Measurements from ENCODE around the gene CCL7.

CCL7 gene

GRCh38 chr17:34257986-34258326 lies 12.1 kb upstream of the CCL7 start:
- Histone ChIP-seq H3K27ac (replicated peaks) (no peak overlapping the region), H3K4me3 (replicated peaks; ENCODE audit: insufficient read depth, low read length) (no peak overlapping the region), H3K27me3 (ENCODE audit: insufficient read depth, poor library complexity, severe bottlenecking) (no peaks in the 10 kb centered on the region)
- TF ChIP-seq POLR2AphosphoS5 (IDR thresholded peaks at IDR 0.05; ENCODE audit: low read depth) = no peak
- no peak for TF ChIP-seq SPI1 (IDR thresholded peaks at IDR 0.05; ENCODE audit: borderline replicate concordance, low read depth)
- no peak for TF ChIP-seq CTCF (IDR thresholded peaks at IDR 0.05; ENCODE audit: insufficient read depth, low read length)
- TF ChIP-seq REST (IDR thresholded peaks at IDR 0.05; ENCODE audit: insufficient replicate concordance, low read depth) = no peak
- no peak for TF ChIP-seq GABPA (IDR thresholded peaks at IDR 0.05; ENCODE audit: low read depth)
- no peak for DNase-seq (ENCODE audit: low read depth in 1 of 2, low spot score in 1 of 2)

DNA sequence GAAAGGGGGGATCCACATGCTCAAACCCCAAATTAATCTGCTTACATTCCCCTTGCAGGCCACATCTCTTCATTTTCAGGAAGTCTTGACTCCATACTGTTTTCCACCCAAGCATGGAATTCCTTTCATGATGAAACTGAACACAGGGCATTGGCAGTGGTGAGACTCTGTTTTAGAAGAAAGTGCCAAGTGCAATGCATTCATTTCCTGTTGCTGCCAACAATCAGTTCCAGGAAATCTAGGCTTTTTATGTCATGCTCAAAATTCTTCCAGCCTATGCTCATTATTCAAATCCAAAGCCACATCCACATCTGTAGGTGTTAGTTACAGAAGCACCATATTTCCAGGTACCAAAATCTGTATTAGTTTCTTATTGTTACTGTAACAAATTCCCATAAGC lies 10.9 kb upstream of the CCL7 start:
- no peak for DNase-seq (ENCODE audit: low read depth in 1 of 2, low spot score in 1 of 2)
- Histone ChIP-seq H3K4me3 (replicated peaks; ENCODE audit: insufficient read depth, low read length) (no peak overlapping the region), H3K27me3 (ENCODE audit: insufficient read depth, poor library complexity, severe bottlenecking) (no peaks in the 10 kb centered on the region), H3K27ac (replicated peaks) (no peak overlapping the region)
- TF ChIP-seq SPI1 (IDR thresholded peaks at IDR 0.05; ENCODE audit: borderline replicate concordance, low read depth) = no peak
- no peak for TF ChIP-seq GABPA (IDR thresholded peaks at IDR 0.05; ENCODE audit: low read depth)
- TF ChIP-seq CTCF (IDR thresholded peaks at IDR 0.05; ENCODE audit: insufficient read depth, low read length) = no peak

DNA sequence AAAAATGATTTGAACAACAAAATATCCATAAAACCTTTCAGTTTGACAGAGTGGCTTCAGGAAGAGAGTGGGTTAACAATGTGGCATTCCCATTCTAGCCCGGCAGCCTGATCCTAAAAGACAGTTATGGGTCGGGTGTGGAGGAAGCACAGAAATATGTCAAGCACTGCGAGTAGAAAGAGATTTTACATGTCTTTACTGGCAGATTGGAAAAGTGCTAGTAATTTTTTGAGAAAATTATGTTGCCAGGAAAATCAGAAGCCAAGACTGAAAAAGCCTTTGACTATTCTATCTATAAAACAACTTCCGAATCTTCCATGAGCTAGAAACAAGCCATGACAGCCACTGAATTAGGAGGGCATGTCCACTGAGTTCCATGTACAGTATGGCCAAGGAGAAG lies 9.2 kb upstream of the CCL7 start:
- Histone ChIP-seq H3K27me3 (ENCODE audit: insufficient read depth, poor library complexity, severe bottlenecking) (no peaks in the 10 kb centered on the region), H3K4me3 (replicated peaks; ENCODE audit: insufficient read depth, low read length) (no peak overlapping the region), H3K27ac (replicated peaks) (no peak overlapping the region)
- no peak for TF ChIP-seq GABPA (IDR thresholded peaks at IDR 0.05; ENCODE audit: low read depth)
- TF ChIP-seq REST (IDR thresholded peaks at IDR 0.05; ENCODE audit: insufficient replicate concordance, low read depth) = no peak
- TF ChIP-seq SPI1 (IDR thresholded peaks at IDR 0.05; ENCODE audit: borderline replicate concordance, low read depth) = no peak
- no peak for TF ChIP-seq CTCF (IDR thresholded peaks at IDR 0.05; ENCODE audit: insufficient read depth, low read length)
- TF ChIP-seq POLR2AphosphoS5 (IDR thresholded peaks at IDR 0.05; ENCODE audit: low read depth) = no peak
- no peak for DNase-seq (ENCODE audit: low read depth in 1 of 2, low spot score in 1 of 2)

- H3K27me3 ChIP-seq (ENCODE audit: insufficient read depth, poor library complexity, severe bottlenecking) = no peaks in the 10 kb centered on the region
- H3K27ac ChIP-seq (replicated peaks) = no peak overlapping the region
- no peak for TF ChIP-seq REST (IDR thresholded peaks at IDR 0.05; ENCODE audit: insufficient replicate concordance, low read depth)
- TF ChIP-seq POLR2AphosphoS5 (IDR thresholded peaks at IDR 0.05; ENCODE audit: low read depth) = no peak
- TF ChIP-seq SPI1 (IDR thresholded peaks at IDR 0.05; ENCODE audit: borderline replicate concordance, low read depth) = no peak
- TF ChIP-seq CTCF (IDR thresholded peaks at IDR 0.05; ENCODE audit: insufficient read depth, low read length) = no peak
- TF ChIP-seq GABPA (IDR thresholded peaks at IDR 0.05; ENCODE audit: low read depth) = no peak
- no peak for DNase-seq (ENCODE audit: low read depth in 1 of 2, low spot score in 1 of 2)
- no peak overlapping the region for H3K4me3 ChIP-seq (replicated peaks; ENCODE audit: insufficient read depth, low read length)
Measured at GRCh38 chr17:34261568-34262337, 8.3 kb upstream of the CCL7 start.

Measured in HL-60 (cell line).